ENCODE data around the gene THADA.

DNA sequence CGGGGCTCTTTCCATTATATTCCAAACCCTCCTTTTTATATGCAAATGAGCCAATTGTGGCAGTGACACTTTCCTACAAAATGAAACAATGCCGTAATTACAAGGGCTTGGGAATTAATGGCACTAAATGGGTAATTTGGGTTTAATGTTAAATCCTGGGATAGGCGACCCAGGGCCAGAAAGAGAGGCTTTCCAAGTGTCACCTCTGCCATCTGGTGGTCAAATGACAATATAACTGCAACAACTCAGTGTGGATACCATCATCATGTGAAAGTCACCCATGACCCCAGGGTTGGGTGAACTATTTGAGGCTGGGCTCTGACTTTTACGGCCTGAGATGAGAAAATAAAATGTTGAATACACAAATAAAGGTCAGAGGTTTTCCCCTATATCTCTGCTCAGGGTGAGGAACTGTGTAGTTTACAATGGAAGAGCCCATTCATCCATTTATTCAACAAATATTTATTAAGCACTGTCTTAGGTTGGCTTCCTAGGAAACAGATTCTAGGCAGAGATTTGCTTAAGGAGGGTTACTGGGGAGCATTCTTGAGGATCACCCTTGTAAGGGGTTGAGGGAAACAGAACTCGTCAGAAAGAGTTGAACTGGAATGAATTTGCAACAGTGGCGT is 13.6 kb upstream of the THADA start:
- no peak for TF ChIP-seq ZNF384 (IDR thresholded peaks at IDR 0.05)
- TF ChIP-seq BHLHE40 (IDR thresholded peaks at IDR 0.05; ENCODE audit: borderline replicate concordance): no peak
- no peak for TF ChIP-seq SP1 (IDR thresholded peaks at IDR 0.05)
- no peak for TF ChIP-seq ELF4 (IDR thresholded peaks at IDR 0.05)
- no peak for TF ChIP-seq NFRKB (IDR thresholded peaks at IDR 0.05)
- TF ChIP-seq FOXA1 (IDR thresholded peaks at IDR 0.05): no peak
- TF ChIP-seq SUZ12 (IDR thresholded peaks at IDR 0.05): no peak
